Stimulated activated CD4-positive, alpha-beta T cell treated with anti-CD3 and anti-CD28 coated beads, Interleukin-4, amount 100 ng/mL, for 4 hours (primary cell): ENCODE results near the gene ABHD6.
"Not testable (repeated sequence)": the region's sequence is repeated elsewhere in the genome, so short reads cannot be mapped to it uniquely, and the experiment has no call there.

Experiments used
- DNase-seq, 2 experiments: peaks; one replicate each; pipeline ENCODE4 v3.0.0-alpha.2; 2020

ABHD6 gene

DNA sequence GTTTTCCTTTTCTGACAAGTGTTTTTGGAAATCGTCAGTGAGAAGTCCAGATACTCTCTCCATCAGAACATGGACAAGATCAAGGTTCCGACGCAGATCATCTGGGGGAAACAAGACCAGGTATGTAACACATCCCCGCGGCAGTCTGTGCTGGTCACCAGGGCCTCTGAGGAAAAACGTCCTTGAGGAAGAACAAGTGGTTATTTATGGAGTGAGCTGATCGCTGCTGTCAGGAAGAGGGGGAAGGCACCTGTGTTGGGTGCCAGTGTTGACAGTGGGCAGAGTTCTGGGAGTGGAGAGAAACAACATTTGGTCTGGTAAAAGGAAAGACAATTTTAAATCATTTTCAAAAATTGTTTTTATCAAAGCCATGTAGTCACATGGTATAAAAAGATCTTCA is 47.7 kb downstream of the ABHD6 start:
- DNase-seq = no peak

DNA sequence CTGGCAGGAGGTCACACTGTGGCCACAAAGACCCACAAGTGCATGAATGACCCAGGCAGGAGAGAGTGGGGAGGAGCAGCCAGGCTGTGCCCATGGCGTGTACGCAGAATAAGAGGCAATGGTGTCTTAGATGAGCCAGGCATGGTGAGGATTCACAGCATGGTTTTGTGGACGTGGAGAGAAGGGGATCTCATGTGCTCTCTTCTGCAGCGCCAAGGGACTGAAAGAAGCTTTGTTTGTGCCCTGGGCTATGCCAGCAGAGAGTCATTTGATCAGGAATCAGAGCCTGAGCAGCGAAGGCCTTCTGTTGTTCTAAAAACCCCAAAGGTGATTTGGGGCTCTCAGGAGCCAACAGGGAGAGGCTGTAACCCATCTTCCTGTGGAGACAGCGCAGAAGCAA is 49.8 kb downstream of the ABHD6 start:
- DNase-seq = no peak

GRCh38 chr3:58288011-58288728 is 50.6 kb downstream of the ABHD6 start:
- DNase-seq = no peak

DNA sequence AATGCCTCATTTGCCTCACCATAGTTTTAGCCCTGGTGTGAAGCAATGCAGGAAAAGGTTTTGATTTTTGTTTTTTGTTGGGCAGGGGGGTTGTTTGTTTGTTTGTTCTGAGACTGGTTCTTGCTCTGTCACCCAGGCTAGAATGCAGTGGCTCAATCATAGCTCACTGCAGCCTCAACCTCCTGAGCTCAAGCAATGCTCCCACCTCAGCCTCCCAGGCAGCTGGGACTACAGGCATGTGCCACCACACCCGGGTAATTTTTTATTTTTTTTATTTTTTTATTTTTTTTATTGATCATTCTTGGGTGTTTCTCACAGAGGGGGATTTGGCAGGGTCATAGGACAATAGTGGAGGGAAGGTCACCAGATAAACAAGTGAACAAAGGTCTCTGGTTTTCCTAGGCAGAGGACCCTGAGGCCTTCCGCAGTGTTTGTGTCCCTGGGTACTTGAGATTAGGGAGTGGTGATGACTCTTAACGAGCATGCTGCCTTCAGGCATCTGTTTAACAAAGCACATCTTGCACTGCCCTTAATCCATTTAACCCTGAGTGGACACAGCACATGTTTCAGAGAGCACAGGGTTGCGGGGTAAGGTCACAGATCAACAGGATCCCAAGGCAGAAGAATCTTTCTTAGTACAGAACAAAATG is 51.5 kb downstream of the ABHD6 start:
- DNase-seq = not testable (repeated sequence)

DNA sequence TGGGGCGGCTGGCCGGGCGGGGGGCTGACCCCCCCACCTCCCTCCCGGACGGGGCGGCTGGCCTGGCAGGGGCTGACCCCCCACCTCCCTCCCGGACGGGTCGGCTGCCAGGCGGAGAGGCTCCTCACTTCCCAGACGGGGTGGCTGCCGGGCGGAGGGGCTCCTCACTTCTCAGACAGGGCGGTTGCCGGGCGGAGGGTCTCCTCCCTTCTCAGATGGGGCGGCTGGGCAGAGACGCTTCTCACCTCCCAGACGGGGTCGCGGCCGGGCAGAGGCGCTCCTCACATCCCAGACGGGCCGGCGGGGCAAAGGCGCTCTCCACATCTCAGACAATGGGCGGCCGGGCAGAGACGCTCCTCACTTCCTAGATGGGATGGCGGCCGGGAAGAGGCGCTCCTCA is 52.9 kb downstream of the ABHD6 start:
- DNase-seq = not testable (repeated sequence)

DNA sequence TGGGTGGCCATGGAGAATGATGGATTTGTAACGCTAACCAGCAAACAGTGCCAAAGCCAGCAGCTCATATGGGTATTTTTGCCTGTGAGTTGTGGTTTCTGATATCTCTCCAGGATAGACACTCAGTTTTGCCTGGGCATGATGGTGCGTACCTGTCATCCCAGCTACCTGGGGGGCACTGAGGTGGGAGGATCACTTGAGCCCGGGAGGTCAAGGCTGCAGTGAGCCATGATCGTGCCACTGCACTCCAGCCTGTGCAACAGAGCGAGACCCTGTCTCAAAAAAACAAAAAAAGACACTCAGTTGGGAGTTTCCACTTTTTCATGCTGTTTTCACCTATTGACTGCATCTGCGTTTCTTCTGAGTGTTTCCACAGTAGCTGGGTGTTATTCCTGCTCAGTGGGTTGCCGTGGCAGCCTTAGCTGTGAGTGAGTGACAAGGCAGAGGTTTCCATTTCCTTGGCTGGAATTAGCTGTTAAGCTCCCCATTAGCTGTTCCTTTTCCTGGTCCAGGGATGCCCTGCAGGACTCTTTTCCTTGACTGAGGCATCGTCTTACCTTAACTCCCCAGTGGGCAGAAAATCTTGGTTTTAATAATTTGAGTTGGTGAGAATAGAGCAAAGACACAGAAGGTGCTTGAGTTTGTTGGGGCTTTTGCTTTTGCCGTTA is 54.2 kb downstream of the ABHD6 start:
- DNase-seq = no peak

DNA sequence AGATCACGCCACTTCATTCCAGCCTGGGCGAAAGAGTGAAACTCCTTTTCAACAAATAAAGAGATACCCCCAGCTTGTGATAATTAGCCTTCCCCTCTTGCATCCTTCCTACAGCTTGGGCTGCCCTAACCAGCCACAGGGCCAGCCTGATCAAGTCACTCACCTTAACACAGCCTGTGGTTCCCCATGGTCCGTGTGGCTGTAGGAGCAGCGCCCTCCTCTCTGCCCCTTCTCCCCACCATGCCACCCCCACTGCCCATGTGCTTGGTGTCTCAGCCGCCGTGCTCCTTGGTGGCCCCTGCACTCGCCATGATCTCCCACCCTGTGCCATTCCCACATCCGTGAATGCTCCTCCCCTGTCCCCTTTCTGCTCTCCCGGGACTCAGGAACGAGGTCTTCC is 55.3 kb downstream of the ABHD6 start:
- DNase-seq = no peak

DNA sequence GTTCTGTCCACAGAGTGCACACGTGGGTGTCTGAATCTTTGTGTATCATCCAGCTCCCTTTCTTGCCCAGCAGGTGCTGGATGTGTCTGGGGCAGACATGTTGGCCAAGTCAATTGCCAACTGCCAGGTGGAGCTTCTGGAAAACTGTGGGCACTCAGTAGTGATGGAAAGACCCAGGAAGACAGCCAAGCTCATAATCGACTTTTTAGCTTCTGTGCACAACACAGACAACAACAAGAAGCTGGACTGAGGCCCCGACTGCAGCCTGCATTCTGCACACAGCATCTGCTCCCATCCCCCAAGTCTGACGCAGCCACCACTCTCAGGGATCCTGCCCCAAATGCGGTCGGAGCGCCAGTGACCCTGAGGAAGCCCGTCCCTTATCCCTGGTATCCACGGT is 55.9 kb downstream of the ABHD6 start:
- DNase-seq = no peak

DNA sequence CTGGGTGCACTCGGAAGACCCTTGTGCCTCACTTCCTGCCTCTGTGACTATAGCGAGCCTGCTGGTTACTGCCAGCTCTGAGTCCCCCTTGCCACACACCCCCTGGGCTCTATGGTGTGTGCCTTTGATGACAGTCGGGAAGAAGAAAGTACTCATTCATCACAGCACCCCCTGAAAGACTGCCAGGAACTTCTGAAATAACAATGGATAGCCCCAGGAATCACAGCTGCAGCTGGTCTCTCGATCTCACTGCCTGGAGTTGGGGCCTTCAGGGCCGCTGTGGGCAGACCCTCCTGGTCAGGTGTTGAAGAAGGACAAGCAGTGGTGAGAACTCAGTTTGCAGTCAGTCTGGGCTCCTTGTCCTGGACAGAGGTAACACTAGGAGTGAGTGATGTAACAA is 58.7 kb downstream of the ABHD6 start:
- DNase-seq = no peak

DNA sequence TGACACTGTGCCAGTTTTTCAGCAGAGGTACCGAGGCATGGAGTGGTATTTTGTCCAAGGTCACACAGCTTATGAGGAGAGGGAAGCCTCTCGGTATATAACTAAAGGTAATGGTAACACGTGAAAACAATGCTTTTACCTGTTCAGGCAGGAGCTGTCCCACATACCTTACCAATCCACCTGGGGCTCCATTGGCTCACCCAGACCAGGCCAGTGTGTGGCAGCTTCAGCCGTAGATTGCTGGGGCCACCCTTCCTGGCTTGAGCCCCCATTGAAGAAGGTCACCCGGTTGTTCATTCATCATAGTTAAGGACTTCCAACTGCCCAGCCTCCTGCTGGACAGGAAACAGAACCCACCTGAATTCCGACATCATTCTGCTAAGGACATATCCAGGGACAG is 59.3 kb downstream of the ABHD6 start:
- DNase-seq = no peak

GRCh38 chr3:58298190-58298589 is 60.6 kb downstream of the ABHD6 start:
- no peak for DNase-seq

DNA sequence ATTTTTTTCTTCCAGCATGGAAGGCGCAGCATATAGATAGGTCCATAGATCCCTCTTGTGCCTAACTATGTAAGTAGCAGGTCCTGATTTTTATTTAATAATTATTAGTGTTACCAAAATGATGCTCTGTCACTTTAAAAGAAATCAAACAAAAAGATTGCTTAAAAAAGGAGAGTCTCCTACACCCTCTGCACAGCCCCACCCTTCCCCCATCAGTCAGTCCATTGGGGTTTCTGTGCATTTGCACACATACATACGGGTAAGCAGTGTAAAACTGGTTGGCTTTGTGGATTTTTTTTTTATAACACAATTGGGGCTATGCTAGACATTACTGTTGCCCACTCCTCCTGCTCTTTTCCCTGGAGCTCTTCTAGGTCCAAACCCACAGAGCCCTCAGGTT is 61.5 kb downstream of the ABHD6 start:
- DNase-seq = no peak

DNA sequence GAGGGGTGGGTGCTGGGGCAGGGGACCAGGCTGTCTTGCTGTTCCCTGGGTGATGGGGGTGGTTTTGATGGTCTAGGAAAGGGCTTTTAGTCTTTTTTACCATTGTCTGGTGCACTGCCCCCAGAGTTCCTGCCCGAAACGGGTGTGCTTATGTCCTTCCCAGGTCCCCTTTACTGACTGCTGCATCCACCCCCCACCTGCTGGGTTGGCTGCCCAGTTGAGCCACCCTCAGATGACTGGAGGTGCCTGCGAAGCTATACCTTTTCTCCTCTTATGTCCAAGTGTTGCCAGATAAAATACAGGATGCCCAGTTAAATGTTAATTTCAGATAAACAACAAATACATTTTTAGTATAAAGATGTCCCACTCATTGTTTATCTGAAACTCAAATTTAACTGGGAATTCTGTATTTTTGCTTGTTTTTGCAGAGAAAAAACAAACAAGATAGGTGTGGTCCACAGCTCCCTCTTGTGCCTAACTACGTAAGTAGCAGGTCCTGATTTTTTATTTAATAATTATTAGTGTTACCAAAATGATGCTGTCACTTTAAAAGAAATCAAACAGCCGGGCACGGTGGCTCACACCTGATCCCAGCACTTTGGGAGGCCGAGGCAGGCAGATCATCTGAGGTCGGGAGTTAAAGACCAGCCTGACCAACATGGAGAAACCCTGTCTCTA is 62.4 kb downstream of the ABHD6 start:
- DNase-seq = no peak

GRCh38 chr3:58305882-58306711 is 68.5 kb downstream of the ABHD6 start, which contains the start of the genes HTD2 and RPP14:
Gene HTD2, plus strand, starts transcription at chr3:58306520. Its CDS starts 11,094 bp downstream, at chr3:58317614.
Gene RPP14, plus strand, starts transcription at chr3:58306245. Its CDS starts 4,085 bp downstream, at chr3:58310330.
- peak; percentile 97 to 99 for DNase-seq

- DNase-seq = peak; percentile 20 to 24
Measured at GRCh38 chr3:58307639-58308215, 70.1 kb downstream of the ABHD6 start.

DNA sequence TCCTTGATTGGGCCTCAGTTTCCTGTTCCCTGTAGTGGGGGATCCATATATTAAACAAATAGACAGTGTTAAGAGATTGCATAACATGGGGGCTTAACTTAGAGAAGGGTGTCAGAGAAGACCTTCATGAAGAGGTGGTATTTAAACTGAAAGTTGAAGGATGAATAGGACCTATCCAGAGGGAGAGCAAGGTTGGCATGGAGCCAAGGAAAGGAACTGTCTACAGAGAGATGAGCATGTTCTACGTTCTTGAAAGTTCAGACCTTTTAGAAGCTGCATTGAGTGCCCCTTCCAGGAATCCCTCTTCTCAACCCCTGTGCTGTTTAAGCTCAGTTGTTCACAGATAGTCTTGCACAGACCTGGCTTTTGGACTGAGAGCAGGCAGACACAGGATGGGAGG is 71.1 kb downstream of the ABHD6 start:
- DNase-seq = no peak

GRCh38 chr3:58317811-58318210 is 80.2 kb downstream of the ABHD6 start:
- DNase-seq = no peak

DNA sequence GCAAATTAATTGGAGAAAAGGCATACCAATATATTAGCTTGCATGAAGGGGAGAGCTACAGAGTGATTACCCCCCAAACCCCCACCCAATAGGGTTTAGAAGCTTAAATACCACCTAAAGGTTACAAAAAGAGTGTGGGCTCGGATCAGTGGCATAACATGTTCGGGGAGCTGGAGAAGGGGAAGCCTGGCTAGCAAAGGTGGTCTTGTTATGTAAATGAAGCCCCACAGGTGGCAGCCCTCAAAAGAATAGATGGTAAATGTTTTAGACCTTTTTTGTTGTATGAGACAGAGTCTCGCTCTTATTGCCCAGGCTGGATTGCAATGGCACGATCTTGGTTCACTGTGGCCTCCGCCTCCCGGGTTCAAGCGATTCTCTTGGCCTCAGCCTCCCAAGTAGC is 84.2 kb downstream of the ABHD6 start:
- no peak for DNase-seq

DNA sequence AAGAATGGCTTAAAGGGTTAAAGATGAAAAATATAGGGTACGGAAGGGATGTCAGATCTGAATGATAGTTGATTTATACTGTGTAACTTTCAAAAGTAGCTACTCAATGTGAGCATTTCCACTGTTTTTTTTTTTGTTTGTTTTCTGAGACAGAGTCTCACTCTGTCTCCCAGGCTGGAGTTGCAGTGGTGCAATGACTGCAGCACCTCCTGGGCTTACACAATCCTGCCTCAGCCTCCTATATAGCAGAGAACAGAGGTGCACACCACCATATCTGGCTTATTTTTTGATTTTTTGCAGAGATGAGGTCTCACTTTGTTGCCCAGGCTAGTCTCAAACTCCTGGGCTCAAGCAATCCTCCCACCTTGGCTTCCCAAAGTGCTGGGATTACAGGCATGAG is 85.2 kb downstream of the ABHD6 start:
- DNase-seq = no peak

- DNase-seq = no peak
Measured at GRCh38 chr3:58323529-58324390, 86.2 kb downstream of the ABHD6 start.
